Nephron (organoid): ENCODE measurements around the gene ST7L.

Experiments
- H3K27ac Mint-ChIP-seq, 3 experiments: 2 replicates each; pipeline ENCODE4 v1.8.0; 2020; ENCODE audit warnings: mixed read lengths in 3 of 3, mild to moderate bottlenecking in 2 of 3, moderate library complexity in 1 of 3
- H3K27me3 Mint-ChIP-seq: 2 replicates; pipeline ENCODE4 v1.8.0; 2021; ENCODE audit warnings: low read depth, mild to moderate bottlenecking, moderate library complexity, mixed read lengths
- H3K36me3 Mint-ChIP-seq: 2 replicates; pipeline ENCODE4 v1.8.0; 2020; ENCODE audit warnings: low read depth, mixed read lengths
- H3K4me1 Mint-ChIP-seq: 2 replicates; pipeline ENCODE4 v1.8.0; 2020; ENCODE audit warnings: mixed read lengths
- H3K4me3 Mint-ChIP-seq, 3 experiments: 2 replicates each; pipeline ENCODE4 v1.8.0; 2020; ENCODE audit warnings: mild to moderate bottlenecking in 3 of 3, mixed read lengths in 3 of 3, moderate library complexity in 2 of 3
- H3K9me3 Mint-ChIP-seq: 2 replicates; pipeline ENCODE4 v1.8.0; 2020; ENCODE audit warnings: mixed read lengths
- CTCF ChIP-seq, 3 experiments: fragments of 200-600 bp; sonication (generic); IDR thresholded peaks; one replicate each; pipeline ENCODE4 v1.5.0; 2021; ENCODE audit warnings: antibody characterized with exemption in 3 of 3; ENCODE audit not compliant: unreplicated experiment in 3 of 3

ST7L gene

GRCh38 chr1:112507921-112508277 lies 111.0 kb downstream of the ST7L start:
- peak overlapping the region in 1 of 3 experiments; percentile 75 for H3K27ac Mint-ChIP-seq
- H3K4me1 Mint-ChIP-seq, result peaks cover 52% of the 10 kb centered on the region
- no peaks in the 10 kb centered on the region for H3K9me3 Mint-ChIP-seq
- no peak for TF ChIP-seq CTCF (IDR thresholded peaks at IDR 0.05; ENCODE audit: unreplicated experiment in 3 of 3)
- H3K4me3 Mint-ChIP-seq, result peak overlapping the region; percentile 77 to 86 (median 82)
- peaks cover 88% of the 10 kb centered on the region for H3K27me3 Mint-ChIP-seq
- no peaks in the 10 kb centered on the region for H3K36me3 Mint-ChIP-seq

DNA sequence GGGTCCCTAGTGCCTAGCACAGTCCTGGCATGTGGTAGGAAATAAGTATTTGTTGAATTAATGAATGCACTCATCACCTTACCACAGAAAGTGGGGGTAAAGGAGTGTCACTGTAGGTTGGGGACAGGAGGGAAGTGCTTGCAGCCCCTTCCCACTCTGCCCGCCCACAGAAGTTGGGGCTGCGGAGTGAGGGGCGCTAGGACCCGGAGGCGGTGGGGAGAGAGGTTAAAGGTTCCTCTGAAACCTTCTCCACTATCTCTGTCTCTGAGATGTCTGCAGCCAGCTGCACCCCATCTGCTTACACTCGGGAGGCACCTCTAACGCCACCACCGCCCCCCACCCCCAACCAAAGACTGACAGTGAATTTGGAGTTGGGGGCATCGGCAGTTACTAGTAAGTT lies 111.6 kb downstream of the ST7L start:
- Mint-ChIP-seq H3K4me3 (peak overlapping the region; percentile 77 to 86 (median 82)), H3K4me1 (peaks cover 57% of the 10 kb centered on the region), H3K36me3 (no peaks in the 10 kb centered on the region), H3K27ac (peak overlapping the region in 2 of 3 experiments; percentile 45 to 75), H3K9me3 (no peaks in the 10 kb centered on the region), H3K27me3 (peaks cover 91% of the 10 kb centered on the region)
- no peak for TF ChIP-seq CTCF (IDR thresholded peaks at IDR 0.05; ENCODE audit: unreplicated experiment in 3 of 3)

- Mint-ChIP-seq H3K36me3 (no peaks in the 10 kb centered on the region), H3K9me3 (no peaks in the 10 kb centered on the region), H3K27ac (peak overlapping the region in 2 of 3 experiments; percentile 45 to 75), H3K4me1 (peaks cover 54% of the 10 kb centered on the region), H3K27me3 (peaks cover 88% of the 10 kb centered on the region), H3K4me3 (peak overlapping the region in 2 of 3 experiments; percentile 35 to 86)
- TF ChIP-seq CTCF (IDR thresholded peaks at IDR 0.05; ENCODE audit: unreplicated experiment in 3 of 3), result no peak
Observed at GRCh38 chr1:112506731-112507130, 112.2 kb downstream of the ST7L start.

DNA sequence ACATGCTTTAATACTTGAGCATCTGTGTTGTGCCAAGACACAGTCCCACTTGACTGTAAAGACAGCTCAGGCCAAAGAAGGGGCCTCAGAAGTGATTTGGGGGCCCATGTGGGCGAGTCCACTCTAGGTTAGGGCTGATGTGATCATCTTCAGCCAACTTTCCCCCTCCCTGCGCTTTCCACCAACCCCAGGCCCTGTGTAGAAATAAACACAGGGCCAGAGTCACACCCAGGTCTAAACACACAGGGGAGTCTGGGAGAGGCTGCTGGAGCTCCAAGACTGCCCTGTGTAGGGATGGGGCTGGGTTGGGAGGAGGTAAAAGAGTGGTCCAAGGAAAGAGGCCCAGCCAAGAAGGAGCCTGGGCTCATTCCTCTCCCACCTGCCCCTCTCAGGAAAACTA lies 112.6 kb downstream of the ST7L start:
- no peaks in the 10 kb centered on the region for H3K36me3 Mint-ChIP-seq
- H3K4me1 Mint-ChIP-seq, result peaks cover 50% of the 10 kb centered on the region
- no peak for TF ChIP-seq CTCF (IDR thresholded peaks at IDR 0.05; ENCODE audit: unreplicated experiment in 3 of 3)

GRCh38 chr1:112505878-112506277 lies 113.1 kb downstream of the ST7L start:
- no peaks in the 10 kb centered on the region for H3K36me3 Mint-ChIP-seq
- H3K27me3 Mint-ChIP-seq, result peaks cover 88% of the 10 kb centered on the region
- peaks cover 50% of the 10 kb centered on the region for H3K4me1 Mint-ChIP-seq
- peak overlapping the region in 2 of 3 experiments; percentile 97 to 99 for H3K27ac Mint-ChIP-seq
- no peaks in the 10 kb centered on the region for H3K9me3 Mint-ChIP-seq
- no peak for TF ChIP-seq CTCF (IDR thresholded peaks at IDR 0.05; ENCODE audit: unreplicated experiment in 3 of 3)
- no peak overlapping the region for H3K4me3 Mint-ChIP-seq

More for the DNA sequence above, 112.6 kb downstream of the ST7L start:
- Mint-ChIP-seq H3K27ac (peak overlapping the region in 1 of 3 experiments; percentile 75), H3K9me3 (no peaks in the 10 kb centered on the region), H3K4me3 (peak overlapping the region in 1 of 3 experiments; percentile 86), H3K27me3 (peaks cover 88% of the 10 kb centered on the region)

- Mint-ChIP-seq H3K4me1 (peaks cover 46% of the 10 kb centered on the region), H3K4me3 (peak overlapping the region in 2 of 3 experiments; percentile 42 to 49), H3K36me3 (no peaks in the 10 kb centered on the region), H3K27me3 (peaks cover 85% of the 10 kb centered on the region), H3K9me3 (no peaks in the 10 kb centered on the region), H3K27ac (peak overlapping the region in 2 of 3 experiments; percentile 97 to 99)
- TF ChIP-seq CTCF (IDR thresholded peaks at IDR 0.05; ENCODE audit: unreplicated experiment in 3 of 3), result no peak
Observed at GRCh38 chr1:112505400-112505785, 113.5 kb downstream of the ST7L start.
